ENCODE measurements around the gene EVA1A.

EVA1A gene

DNA sequence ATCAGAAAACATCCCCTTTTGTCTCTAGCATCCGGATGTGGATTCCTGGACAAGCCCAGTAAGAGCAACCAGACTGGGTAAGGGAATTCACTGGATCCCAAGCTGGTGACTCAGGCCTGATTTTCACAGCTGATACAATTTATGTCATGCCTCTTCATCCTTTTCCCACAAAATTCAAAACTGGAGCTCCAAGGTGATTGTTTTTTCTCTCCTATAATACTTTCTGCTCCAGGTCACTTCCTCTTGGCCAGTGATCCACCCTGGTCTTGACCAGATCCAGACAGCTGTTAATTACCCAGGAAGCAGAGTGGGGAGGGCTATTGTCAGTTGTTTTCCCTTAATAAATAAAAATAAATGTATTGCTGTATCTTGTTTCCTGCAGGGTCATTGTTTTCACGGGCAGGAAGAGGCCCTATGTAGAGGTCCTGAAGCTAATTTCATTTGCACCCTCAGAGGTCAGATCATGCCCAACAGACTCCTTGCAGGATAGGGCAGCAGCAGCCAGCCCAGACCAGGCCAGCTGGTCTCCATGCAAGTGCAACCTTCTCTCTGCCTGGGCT is 57.6 kb downstream of the EVA1A start:
- TF ChIP-seq ZNF565 (CRISPR knock-in tag; conservative IDR thresholded peaks at IDR 0.05; ENCODE audit: low read depth) (no peak), ISL1 (CRISPR knock-in tag; IDR thresholded peaks at IDR 0.05) (peak; percentile 31), TCF4 (CRISPR knock-in tag; IDR thresholded peaks at IDR 0.05; ENCODE audit: borderline replicate concordance) (no peak), BACH2 (CRISPR knock-in tag; IDR thresholded peaks at IDR 0.05; ENCODE audit: borderline replicate concordance) (no peak), ZNF8 (CRISPR knock-in tag; IDR thresholded peaks at IDR 0.05) (no peak)
- TF ChIP-seq, protein P1, sequence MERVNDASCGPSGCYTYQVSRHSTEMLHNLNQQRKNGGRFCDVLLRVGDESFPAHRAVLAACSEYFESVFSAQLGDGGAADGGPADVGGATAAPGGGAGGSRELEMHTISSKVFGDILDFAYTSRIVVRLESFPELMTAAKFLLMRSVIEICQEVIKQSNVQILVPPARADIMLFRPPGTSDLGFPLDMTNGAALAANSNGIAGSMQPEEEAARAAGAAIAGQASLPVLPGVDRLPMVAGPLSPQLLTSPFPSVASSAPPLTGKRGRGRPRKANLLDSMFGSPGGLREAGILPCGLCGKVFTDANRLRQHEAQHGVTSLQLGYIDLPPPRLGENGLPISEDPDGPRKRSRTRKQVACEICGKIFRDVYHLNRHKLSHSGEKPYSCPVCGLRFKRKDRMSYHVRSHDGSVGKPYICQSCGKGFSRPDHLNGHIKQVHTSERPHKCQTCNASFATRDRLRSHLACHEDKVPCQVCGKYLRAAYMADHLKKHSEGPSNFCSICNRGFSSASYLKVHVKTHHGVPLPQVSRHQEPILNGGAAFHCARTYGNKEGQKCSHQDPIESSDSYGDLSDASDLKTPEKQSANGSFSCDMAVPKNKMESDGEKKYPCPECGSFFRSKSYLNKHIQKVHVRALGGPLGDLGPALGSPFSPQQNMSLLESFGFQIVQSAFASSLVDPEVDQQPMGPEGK (CRISPR knock-in tag; IDR thresholded peaks at IDR 0.05; ENCODE audit: borderline replicate concordance) = 0 out of 2 replicates have a peak, but pooled peaks have one; percentile 25

DNA sequence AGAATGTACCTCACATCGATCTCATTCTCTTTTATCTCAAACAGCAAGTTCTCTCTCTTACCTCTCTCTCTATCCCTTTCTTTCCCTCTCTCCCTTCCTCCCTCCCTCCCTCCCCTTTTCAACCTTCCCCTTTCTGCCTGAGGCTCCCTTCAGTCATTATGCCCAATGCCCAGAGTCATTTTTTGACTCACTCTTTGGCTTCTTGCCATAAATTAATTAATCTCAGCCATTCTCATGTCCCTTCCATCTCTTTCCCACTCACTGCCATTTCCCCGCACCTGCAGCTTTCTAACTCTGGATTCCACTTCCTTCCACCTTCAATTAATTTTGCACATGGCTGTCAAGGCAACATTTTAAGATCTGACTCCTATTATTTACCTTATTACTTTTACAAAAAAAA is 60.1 kb downstream of the EVA1A start:
- TF ChIP-seq, protein P1 (CRISPR knock-in tag; IDR thresholded peaks at IDR 0.05; ENCODE audit: borderline replicate concordance) = no peak
- TF ChIP-seq SNAI2 (CRISPR knock-in tag; IDR thresholded peaks at IDR 0.05) (0 out of 2 replicates have a peak, but pooled peaks have one; percentile 39), ESRRG (CRISPR knock-in tag; IDR thresholded peaks at IDR 0.05) (no peak), RARB (CRISPR knock-in tag; IDR thresholded peaks at IDR 0.05) (no peak), ZNF8 (CRISPR knock-in tag; IDR thresholded peaks at IDR 0.05) (no peak), BACH2 (CRISPR knock-in tag; IDR thresholded peaks at IDR 0.05; ENCODE audit: borderline replicate concordance) (no peak), ZNF565 (CRISPR knock-in tag; conservative IDR thresholded peaks at IDR 0.05; ENCODE audit: low read depth) (no peak), GLIS3 (CRISPR knock-in tag; IDR thresholded peaks at IDR 0.05) (no peak), ISL1 (CRISPR knock-in tag; IDR thresholded peaks at IDR 0.05) (0 out of 2 replicates have a peak, but pooled peaks have one; percentile 27), ZFP30 (CRISPR knock-in tag; IDR thresholded peaks at IDR 0.05) (no peak), ARNTL (CRISPR knock-in tag; IDR thresholded peaks at IDR 0.05; ENCODE audit: borderline replicate concordance, low read depth) (no peak)
- TF ChIP-seq, protein P2, sequence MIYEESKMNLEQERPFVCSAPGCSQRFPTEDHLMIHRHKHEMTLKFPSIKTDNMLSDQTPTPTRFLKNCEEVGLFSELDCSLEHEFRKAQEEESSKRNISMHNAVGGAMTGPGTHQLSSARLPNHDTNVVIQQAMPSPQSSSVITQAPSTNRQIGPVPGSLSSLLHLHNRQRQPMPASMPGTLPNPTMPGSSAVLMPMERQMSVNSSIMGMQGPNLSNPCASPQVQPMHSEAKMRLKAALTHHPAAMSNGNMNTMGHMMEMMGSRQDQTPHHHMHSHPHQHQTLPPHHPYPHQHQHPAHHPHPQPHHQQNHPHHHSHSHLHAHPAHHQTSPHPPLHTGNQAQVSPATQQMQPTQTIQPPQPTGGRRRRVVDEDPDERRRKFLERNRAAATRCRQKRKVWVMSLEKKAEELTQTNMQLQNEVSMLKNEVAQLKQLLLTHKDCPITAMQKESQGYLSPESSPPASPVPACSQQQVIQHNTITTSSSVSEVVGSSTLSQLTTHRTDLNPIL (CRISPR knock-in tag; IDR thresholded peaks at IDR 0.05; ENCODE audit: low read depth) = no peak
- TF ChIP-seq, protein P3, sequence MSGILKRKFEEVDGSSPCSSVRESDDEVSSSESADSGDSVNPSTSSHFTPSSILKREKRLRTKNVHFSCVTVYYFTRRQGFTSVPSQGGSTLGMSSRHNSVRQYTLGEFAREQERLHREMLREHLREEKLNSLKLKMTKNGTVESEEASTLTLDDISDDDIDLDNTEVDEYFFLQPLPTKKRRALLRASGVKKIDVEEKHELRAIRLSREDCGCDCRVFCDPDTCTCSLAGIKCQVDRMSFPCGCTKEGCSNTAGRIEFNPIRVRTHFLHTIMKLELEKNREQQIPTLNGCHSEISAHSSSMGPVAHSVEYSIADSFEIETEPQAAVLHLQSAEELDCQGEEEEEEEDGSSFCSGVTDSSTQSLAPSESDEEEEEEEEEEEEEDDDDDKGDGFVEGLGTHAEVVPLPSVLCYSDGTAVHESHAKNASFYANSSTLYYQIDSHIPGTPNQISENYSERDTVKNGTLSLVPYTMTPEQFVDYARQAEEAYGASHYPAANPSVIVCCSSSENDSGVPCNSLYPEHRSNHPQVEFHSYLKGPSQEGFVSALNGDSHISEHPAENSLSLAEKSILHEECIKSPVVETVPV (CRISPR knock-in tag; IDR thresholded peaks at IDR 0.05) = no peak
- ATAC-seq = peak; percentile 13; the same call in 2 of the 3 replicates

More for the DNA sequence above, 57.6 kb downstream of the EVA1A start:
- peak; percentile 78 for ATAC-seq

DNA sequence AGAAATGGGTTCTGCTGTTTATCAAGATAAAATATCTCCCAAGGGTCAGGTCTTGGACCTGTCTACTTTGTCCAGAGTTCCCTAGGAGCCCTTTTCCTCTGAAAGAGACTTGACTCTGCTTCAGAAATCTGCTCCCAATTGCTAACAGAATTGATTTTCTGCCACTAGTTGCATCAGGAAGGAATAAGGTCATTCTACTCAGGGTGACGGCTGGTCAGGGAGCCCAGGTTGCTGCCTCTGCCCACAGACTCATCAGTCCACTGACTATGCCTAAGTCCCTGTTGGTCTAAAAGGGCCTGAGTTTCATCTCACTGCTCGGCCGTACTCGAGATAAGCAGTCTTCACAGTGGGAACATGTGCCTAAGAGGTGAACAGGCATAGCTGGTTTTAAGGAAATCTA is 61.2 kb downstream of the EVA1A start:
- ATAC-seq = no peak
- no peak for TF ChIP-seq RARB (CRISPR knock-in tag; IDR thresholded peaks at IDR 0.05)
- TF ChIP-seq, protein P4, sequence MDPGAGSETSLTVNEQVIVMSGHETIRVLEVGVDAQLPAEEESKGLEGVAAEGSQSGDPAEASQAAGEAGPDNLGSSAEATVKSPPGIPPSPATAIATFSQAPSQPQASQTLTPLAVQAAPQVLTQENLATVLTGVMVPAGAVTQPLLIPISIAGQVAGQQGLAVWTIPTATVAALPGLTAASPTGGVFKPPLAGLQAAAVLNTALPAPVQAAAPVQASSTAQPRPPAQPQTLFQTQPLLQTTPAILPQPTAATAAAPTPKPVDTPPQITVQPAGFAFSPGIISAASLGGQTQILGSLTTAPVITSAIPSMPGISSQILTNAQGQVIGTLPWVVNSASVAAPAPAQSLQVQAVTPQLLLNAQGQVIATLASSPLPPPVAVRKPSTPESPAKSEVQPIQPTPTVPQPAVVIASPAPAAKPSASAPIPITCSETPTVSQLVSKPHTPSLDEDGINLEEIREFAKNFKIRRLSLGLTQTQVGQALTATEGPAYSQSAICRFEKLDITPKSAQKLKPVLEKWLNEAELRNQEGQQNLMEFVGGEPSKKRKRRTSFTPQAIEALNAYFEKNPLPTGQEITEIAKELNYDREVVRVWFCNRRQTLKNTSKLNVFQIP (CRISPR knock-in tag; IDR thresholded peaks at IDR 0.05; ENCODE audit: borderline replicate concordance, low read depth) = no peak
- TF ChIP-seq, protein P3 (CRISPR knock-in tag; IDR thresholded peaks at IDR 0.05) = no peak
- no peak for TF ChIP-seq ISL1 (CRISPR knock-in tag; IDR thresholded peaks at IDR 0.05)

DNA sequence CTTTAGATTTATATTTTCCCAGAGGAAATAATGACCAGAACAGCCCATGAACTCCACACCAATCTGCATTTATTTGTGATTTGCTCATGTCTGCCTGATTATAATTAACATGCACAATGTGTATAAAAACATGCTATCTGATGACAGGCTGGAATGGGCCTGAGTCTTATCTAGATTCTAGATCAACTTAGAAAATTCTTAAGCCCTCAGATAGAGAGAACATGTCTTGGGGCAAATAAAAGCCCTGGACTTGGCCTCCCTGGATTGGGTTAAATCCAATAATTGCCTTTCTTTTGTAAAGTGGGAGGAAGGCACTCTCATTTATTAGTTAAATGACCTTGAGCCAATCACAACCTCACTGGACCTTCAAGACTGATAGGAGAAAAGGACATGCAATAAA is 61.8 kb downstream of the EVA1A start:
- no peak for ATAC-seq
- TF ChIP-seq, protein P2 (CRISPR knock-in tag; IDR thresholded peaks at IDR 0.05; ENCODE audit: low read depth) = no peak
- TF ChIP-seq ESRRG (CRISPR knock-in tag; IDR thresholded peaks at IDR 0.05) = no peak
- TF ChIP-seq, protein P1 (CRISPR knock-in tag; IDR thresholded peaks at IDR 0.05; ENCODE audit: borderline replicate concordance) = no peak
- no peak for TF ChIP-seq ZNF8 (CRISPR knock-in tag; IDR thresholded peaks at IDR 0.05)
- TF ChIP-seq ISL1 (CRISPR knock-in tag; IDR thresholded peaks at IDR 0.05) = no peak
- no peak for TF ChIP-seq ZFP30 (CRISPR knock-in tag; IDR thresholded peaks at IDR 0.05)
- no peak for TF ChIP-seq ARNTL (CRISPR knock-in tag; IDR thresholded peaks at IDR 0.05; ENCODE audit: borderline replicate concordance, low read depth)
- TF ChIP-seq, protein P5, sequence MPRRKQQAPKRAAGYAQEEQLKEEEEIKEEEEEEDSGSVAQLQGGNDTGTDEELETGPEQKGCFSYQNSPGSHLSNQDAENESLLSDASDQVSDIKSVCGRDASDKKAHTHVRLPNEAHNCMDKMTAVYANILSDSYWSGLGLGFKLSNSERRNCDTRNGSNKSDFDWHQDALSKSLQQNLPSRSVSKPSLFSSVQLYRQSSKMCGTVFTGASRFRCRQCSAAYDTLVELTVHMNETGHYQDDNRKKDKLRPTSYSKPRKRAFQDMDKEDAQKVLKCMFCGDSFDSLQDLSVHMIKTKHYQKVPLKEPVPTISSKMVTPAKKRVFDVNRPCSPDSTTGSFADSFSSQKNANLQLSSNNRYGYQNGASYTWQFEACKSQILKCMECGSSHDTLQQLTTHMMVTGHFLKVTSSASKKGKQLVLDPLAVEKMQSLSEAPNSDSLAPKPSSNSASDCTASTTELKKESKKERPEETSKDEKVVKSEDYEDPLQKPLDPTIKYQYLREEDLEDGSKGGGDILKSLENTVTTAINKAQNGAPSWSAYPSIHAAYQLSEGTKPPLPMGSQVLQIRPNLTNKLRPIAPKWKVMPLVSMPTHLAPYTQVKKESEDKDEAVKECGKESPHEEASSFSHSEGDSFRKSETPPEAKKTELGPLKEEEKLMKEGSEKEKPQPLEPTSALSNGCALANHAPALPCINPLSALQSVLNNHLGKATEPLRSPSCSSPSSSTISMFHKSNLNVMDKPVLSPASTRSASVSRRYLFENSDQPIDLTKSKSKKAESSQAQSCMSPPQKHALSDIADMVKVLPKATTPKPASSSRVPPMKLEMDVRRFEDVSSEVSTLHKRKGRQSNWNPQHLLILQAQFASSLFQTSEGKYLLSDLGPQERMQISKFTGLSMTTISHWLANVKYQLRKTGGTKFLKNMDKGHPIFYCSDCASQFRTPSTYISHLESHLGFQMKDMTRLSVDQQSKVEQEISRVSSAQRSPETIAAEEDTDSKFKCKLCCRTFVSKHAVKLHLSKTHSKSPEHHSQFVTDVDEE (CRISPR knock-in tag; IDR thresholded peaks at IDR 0.05) = no peak

All from SK-N-SH treated with all-trans-retinoic acid at 6 μM for 48 hours (cell line).